Measurements from ENCODE around the gene ADAMTS8. TPM values are rescaled to one million over a fixed set of nuclear protein-coding genes. Genes with fewer than 3 reads are reported as not detected.

Gene ADAMTS8
- total RNA-seq, 1 experiment from 2014 or later, result 0.07 TPM

GRCh38 chr11:130426837-130427341 lies 1.5 kb downstream of the ADAMTS8 start:
- peaks cover 55% of the 10 kb centered on the region for H3K27me3 ChIP-seq (ENCODE audit: insufficient read depth, low read length)
- no peaks in the 10 kb centered on the region for H3K9me3 ChIP-seq (ENCODE audit: control insufficient read depth in 1 of 2, insufficient read depth in 1 of 2, low read depth in 1 of 2, low read length in 2 of 2)
- H3K27ac ChIP-seq (ENCODE audit: low read depth, low read length), result no peak overlapping the region
- no peaks in the 10 kb centered on the region for H3K79me2 ChIP-seq (ENCODE audit: insufficient read depth, low read length)
- no peaks in the 10 kb centered on the region for H4K20me1 ChIP-seq (ENCODE audit: insufficient read depth)
- H2AFZ ChIP-seq (ENCODE audit: low read depth, low read length, poor library complexity, severe bottlenecking), result no peak overlapping the region
- no peak overlapping the region for H3K4me3 ChIP-seq (replicated peaks in 1 of 2; ENCODE audit: low read depth in 1 of 2, low read length in 2 of 2)
- H3K9me2 ChIP-seq (ENCODE audit: insufficient read depth), result no peaks in the 10 kb centered on the region
- no peak for ATAC-seq
- ChIA-PET CTCF (interaction anchor here (1.5 kb wide), 1 partner anchor 436 kb away, joined by 6 read pairs; no protein-coding TSS in a partner anchor), RAD21 (ENCODE audit: low non-redundant PET in 1 of 2, low total read pairs in 2 of 2, uncharacterized antibody in 2 of 2, unreplicated experiment in 2 of 2) (no interaction called here), POLR2A (no interaction called here)
- no peak for DNase-seq (ENCODE audit: low read depth, low spot score)
- H3K4me1 ChIP-seq (ENCODE audit: control insufficient read depth in 1 of 2, insufficient read depth in 2 of 2, low read length in 2 of 2), result no peaks in the 10 kb centered on the region
- no peak overlapping the region for H3K9ac ChIP-seq (ENCODE audit: low read length)
- TF ChIP-seq JUND (IDR thresholded peaks at IDR 0.05) (no peak), EGR1 (IDR thresholded peaks at IDR 0.05; ENCODE audit: low read depth) (no peak), ZFX (IDR thresholded peaks at IDR 0.05) (no peak), ZBTB33 (IDR thresholded peaks at IDR 0.05; ENCODE audit: extremely low read depth, insufficient replicate concordance, low read length) (no peak), YY1 (IDR thresholded peaks at IDR 0.05; ENCODE audit: extremely low read depth, insufficient replicate concordance, low read depth, low read length) (no peak), CEBPB (IDR thresholded peaks at IDR 0.05; ENCODE audit: low read depth) (no peak), EZH2 (IDR thresholded peaks at IDR 0.05) (no peak), CBX3 (IDR thresholded peaks at IDR 0.05; ENCODE audit: low read depth) (no peak), SIN3A (IDR thresholded peaks at IDR 0.05; ENCODE audit: low read depth) (no peak), RAD21 (IDR thresholded peaks at IDR 0.05; ENCODE audit: low read depth) (no peak), ELF1 (IDR thresholded peaks at IDR 0.05; ENCODE audit: borderline replicate concordance, low read depth) (no peak), POLR2AphosphoS5 (IDR thresholded peaks at IDR 0.05; ENCODE audit: low read depth, low read length) (no peak), TCF7L2 (IDR thresholded peaks at IDR 0.05; ENCODE audit: borderline replicate concordance, extremely low read depth, insufficient read depth, insufficient read length) (no peak), SRF (IDR thresholded peaks at IDR 0.05; ENCODE audit: low read depth) (no peak), REST (IDR thresholded peaks at IDR 0.05; ENCODE audit: low read depth) (no peak), FOSL1 (IDR thresholded peaks at IDR 0.05; ENCODE audit: low read depth) (no peak), ZNF274 (IDR thresholded peaks at IDR 0.05; ENCODE audit: low read depth, low read length) (no peak), SP1 (IDR thresholded peaks at IDR 0.05; ENCODE audit: low read depth) (no peak), MAX (IDR thresholded peaks at IDR 0.05) (no peak)
- H3K4me2 ChIP-seq (ENCODE audit: low read length), result no peak overlapping the region
- intact Hi-C loops (cut with micrococcal nuclease), result no loop called here
- BruUV-seq (replicated peaks), result no TSS peak
- no peaks in the 10 kb centered on the region for H3K36me3 ChIP-seq (ENCODE audit: control insufficient read depth in 1 of 2, insufficient read depth in 2 of 2, low read length in 2 of 2)

Measured in HCT116 (cell line).